ENCODE results near the gene CADPS2. TPM values are rescaled to one million over a fixed set of nuclear protein-coding genes. Genes with fewer than 3 reads are reported as not detected.

Gene CADPS2
- total and polyA plus RNA-seq, 2 of the 8 experiments (the other 6 are each of a cell fraction or from before 2014, with no cell fraction given), result 8.9 to 22.3 TPM

- Histone ChIP-seq H4K5ac (ENCODE audit: insufficient read length, low read depth, low read length) (no peak overlapping the region), H3K23me2 (ENCODE audit: low read depth, low read length) (no peaks in the 10 kb centered on the region), H3K4me2 (ENCODE audit: insufficient read depth in 1 of 2, low read depth in 2 of 2, low read length in 2 of 2) (no peak overlapping the region), H3K36me3 (ENCODE audit: control insufficient read depth in 2 of 4, insufficient read depth in 4 of 4, low read length in 3 of 4) (no peaks in the 10 kb centered on the region), H2AFZ (ENCODE audit: low read length) (no peak overlapping the region), H3K23ac (ENCODE audit: insufficient read length) (no peak overlapping the region), H4K20me1 (replicated peaks in 1 of 2; ENCODE audit: control insufficient read depth in 1 of 2, insufficient read depth in 2 of 2, low read length in 2 of 2) (no peaks in the 10 kb centered on the region), H3K4ac (replicated peaks; ENCODE audit: insufficient read length, low read depth, low read length) (no peak overlapping the region), H3K14ac (ENCODE audit: insufficient read length) (no peak overlapping the region), H3K18ac (ENCODE audit: extremely low read depth, low read length) (no peak overlapping the region), H3K4me1 (replicated peaks in 1 of 4; ENCODE audit: control insufficient read depth in 3 of 4, insufficient read depth in 4 of 4, low read length in 3 of 4) (peaks cover 0 to 4% (median 0%) of the 10 kb centered on the region in 4 experiments; a peak in 1 of 7 replicates), H3K79me2 (ENCODE audit: control insufficient read depth in 1 of 2, insufficient read depth in 2 of 2, low read length in 2 of 2) (no peaks in the 10 kb centered on the region), H3K4me3 (ENCODE audit: extremely low read depth in 1 of 4, insufficient read depth in 2 of 4, low read depth in 3 of 4, low read length in 4 of 4) (no peak overlapping the region), H3K27ac (ENCODE audit: low read depth, low read length) (no peak overlapping the region), H3K9me3 (ENCODE audit: insufficient read depth in 2 of 2, low read depth in 1 of 2, low read length in 1 of 2) (no peaks in the 10 kb centered on the region), H2BK12ac (ENCODE audit: low read depth, low read length) (no peak overlapping the region), H3K79me1 (ENCODE audit: low read depth, low read length) (no peaks in the 10 kb centered on the region), H2BK5ac (ENCODE audit: low read depth, low read length) (no peak overlapping the region), H3K56ac (replicated peaks; ENCODE audit: insufficient read length, low read depth, low read length) (no peak overlapping the region), H2BK20ac (ENCODE audit: low read length) (no peak overlapping the region), H4K91ac (replicated peaks; ENCODE audit: insufficient read length, low read length) (no peak overlapping the region), H4K8ac (ENCODE audit: extremely low read depth, insufficient read depth, low read length) (no peak overlapping the region), H2AK5ac (ENCODE audit: low read depth, low read length) (no peak overlapping the region), H3K27me3 (replicated peaks in 1 of 4; ENCODE audit: control insufficient read depth in 3 of 4, extremely low read depth in 1 of 4, insufficient read depth in 3 of 4, low read length in 3 of 4) (no peaks in the 10 kb centered on the region), H2BK15ac (ENCODE audit: low read length) (no peak overlapping the region), H2BK120ac (replicated peaks; ENCODE audit: low read depth, low read length) (no peak overlapping the region), H3K9ac (replicated peaks in 1 of 4; ENCODE audit: extremely low read depth in 1 of 4, low read depth in 3 of 4, low read length in 3 of 4) (no peak overlapping the region)
- FAIRE-seq, result no peak
- 86% methylated on average over 2 of the region's 2 CpGs; no CpG with 5 or more reads in 1 of the 2 experiments for WGBS, 2 experiments (ENCODE audit: extremely low coverage in 1 of 2, insufficient coverage in 1 of 2, insufficient read length in 1 of 2, insufficient replicate concordance in 2 of 2, low coverage in 1 of 2, low lambda C conversion rate in 2 of 2, missing lambda C conversion rate in 1 of 2)
- TF ChIP-seq CHD2 (IDR thresholded peaks at IDR 0.05; ENCODE audit: low read length) (no peak), BCL11A (IDR thresholded peaks at IDR 0.05; ENCODE audit: low read depth in 2 of 2, low read length in 2 of 2) (no peak), NRF1 (IDR thresholded peaks at IDR 0.05; ENCODE audit: low read depth, low read length) (no peak), YY1 (IDR thresholded peaks at IDR 0.05; ENCODE audit: low read depth, low read length) (no peak), BRCA1 (IDR thresholded peaks at IDR 0.05; ENCODE audit: low read depth, low read length) (no peak), POLR2AphosphoS5 (IDR thresholded peaks at IDR 0.05; ENCODE audit: low read depth, low read length) (no peak), TEAD4 (IDR thresholded peaks at IDR 0.05; ENCODE audit: low read depth, low read length) (no peak), POLR2A (IDR thresholded peaks at IDR 0.05; ENCODE audit: control extremely low read depth in 1 of 2, low read depth in 2 of 2, low read length in 2 of 2) (no peak), CTBP2 (IDR thresholded peaks at IDR 0.05; ENCODE audit: borderline replicate concordance, insufficient read depth, insufficient read length, low read length) (no peak)
- ChIA-PET CTCF (ENCODE audit: partially characterized antibody) (interaction anchor here (0.6 to 1.4 kb wide), 3 partner anchors 14 to 659 kb away, joined by 3 read pairs; no protein-coding TSS in a partner anchor), POLR2A (ENCODE audit: partially characterized antibody) (no interaction called here)
- DNase-seq (ENCODE audit: low read depth in 1 of 2, low spot score in 2 of 2), result no peak
Observed at GRCh38 chr7:122273117-122273516, 613.1 kb downstream of the CADPS2 start.

Measured in H1 (cell line).